HL-60 (cell line): Measurements from ENCODE around the gene MRTFA.

Source experiments
- CTCF ChIP-seq: IDR thresholded peaks from one replicate; pipeline ENCODE4 v1.5.1; 2011; ENCODE audit warnings: low read length, control low read depth, inconsistent platforms; ENCODE audit not compliant: insufficient read depth
- POLR2AphosphoS5 ChIP-seq: IDR thresholded peaks from 2 replicates; pipeline ENCODE4 v1.6.1; 2012; ENCODE audit warnings: low read depth

GRCh38 chr22:40679964-40680818 is 43.7 kb upstream of the MRTFA start:
- TF ChIP-seq CTCF (no peak), POLR2AphosphoS5 (no peak)
